ENCODE data around the gene SMURF2.

- no peak for TF ChIP-seq CTCF (IDR thresholded peaks at IDR 0.05)
- TF ChIP-seq EZH2phosphoT487 (IDR thresholded peaks at IDR 0.05) = no peak
Measured at GRCh38 chr17:64627797-64628196, 34.3 kb downstream of the SMURF2 start.

All from neural progenitor cell (in vitro differentiated cells).